Muscle layer of colon (tissue), 2 donors: ENCODE results near the gene CRTC3.

Source experiments
- H3K27ac ChIP-seq: one replicate; pipeline ENCODE4 v1.7.0; 2013; ENCODE audit warnings: low read depth, mild to moderate bottlenecking, low read length, moderate library complexity
- H3K27me3 ChIP-seq, 2 donors: one replicate each; pipeline ENCODE4 v1.7.0; 2013; ENCODE audit warnings: low read length in 2 of 2, mild to moderate bottlenecking in 2 of 2; ENCODE audit not compliant: insufficient read depth in 2 of 2, control insufficient read depth in 1 of 2
- H3K36me3 ChIP-seq: one replicate; pipeline ENCODE4 v1.7.0; 2013; ENCODE audit warnings: mild to moderate bottlenecking, low read length; ENCODE audit not compliant: insufficient read depth
- H3K4me1 ChIP-seq: one replicate; pipeline ENCODE4 v1.7.0; 2013; ENCODE audit warnings: mild to moderate bottlenecking, low read length; ENCODE audit not compliant: insufficient read depth
- H3K4me3 ChIP-seq, 2 donors: one replicate each; pipeline ENCODE4 v1.7.0; 2013; ENCODE audit warnings: low read length in 2 of 2, low read depth in 1 of 2, mild to moderate bottlenecking in 1 of 2, moderate library complexity in 1 of 2
- H3K9ac ChIP-seq: one replicate; pipeline ENCODE4 v1.7.0; 2013; ENCODE audit warnings: low read length
- H3K9me3 ChIP-seq: one replicate; pipeline ENCODE4 v1.7.0; 2013; ENCODE audit warnings: mild to moderate bottlenecking, low read length
- donor health status: abdominal sarcoma.
- donor health status: Adenocarcinoma of cecum.

The CRTC3 gene

GRCh38 chr15:90610190-90610589 lies 80.5 kb downstream of the CRTC3 start:
- H3K27me3 ChIP-seq: no peaks in the 10 kb centered on the region
- no peak overlapping the region for H3K9ac ChIP-seq
- H3K27ac ChIP-seq: peak overlapping the region; percentile 79
- no peaks in the 10 kb centered on the region for H3K9me3 ChIP-seq
- H3K36me3 ChIP-seq: peaks cover 27% of the 10 kb centered on the region
- peaks cover 32% of the 10 kb centered on the region for H3K4me1 ChIP-seq
- no peak overlapping the region for H3K4me3 ChIP-seq

DNA sequence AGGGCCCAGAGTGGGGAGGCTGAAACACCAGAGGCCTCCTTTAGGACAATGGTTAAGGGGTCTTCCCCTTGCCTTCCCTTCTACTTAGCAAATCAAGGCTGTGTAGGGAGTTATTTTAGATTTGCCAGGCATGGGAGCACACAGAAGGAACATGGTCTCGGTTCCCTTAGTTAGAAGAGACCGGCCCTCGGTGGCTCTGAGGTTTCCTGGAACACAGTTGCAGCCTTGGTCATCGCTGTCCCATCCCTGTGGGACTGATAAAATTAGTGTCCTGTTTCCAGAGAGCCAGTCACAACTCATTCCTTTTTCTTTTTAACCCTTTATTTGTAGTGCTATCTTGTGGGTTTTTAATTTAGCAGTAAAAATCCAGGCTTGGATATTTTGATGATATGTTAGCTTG lies 81.4 kb downstream of the CRTC3 start:
- Histone ChIP-seq H3K36me3 (peaks cover 33% of the 10 kb centered on the region), H3K9ac (no peak overlapping the region), H3K4me3 (no peak overlapping the region), H3K9me3 (no peaks in the 10 kb centered on the region), H3K4me1 (peaks cover 32% of the 10 kb centered on the region), H3K27ac (peak overlapping the region; percentile 79), H3K27me3 (no peaks in the 10 kb centered on the region)

DNA sequence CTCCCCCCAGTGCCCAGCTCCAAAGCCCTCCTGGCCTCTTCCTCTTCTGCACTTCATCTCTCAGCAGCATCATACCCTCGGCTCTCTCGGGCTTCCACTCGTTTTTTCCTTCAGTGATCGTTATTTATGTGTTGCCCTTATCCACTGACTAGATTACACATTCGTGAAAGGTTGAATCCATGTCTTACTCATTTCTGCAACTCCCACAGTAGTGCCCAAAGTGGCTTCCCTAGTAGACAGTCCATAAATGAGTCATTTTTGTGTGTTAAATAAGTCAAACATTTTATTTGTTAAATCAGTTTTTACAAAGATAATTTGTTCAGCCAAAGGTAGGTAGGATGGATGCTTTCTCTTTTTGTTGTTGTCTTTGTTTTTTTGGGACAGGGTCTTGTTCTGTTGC lies 87.4 kb downstream of the CRTC3 start:
- Histone ChIP-seq H3K4me1 (peaks cover 6% of the 10 kb centered on the region), H3K27me3 (no peaks in the 10 kb centered on the region), H3K27ac (no peak overlapping the region), H3K9ac (no peak overlapping the region), H3K9me3 (no peaks in the 10 kb centered on the region), H3K4me3 (no peak overlapping the region), H3K36me3 (peaks cover 45% of the 10 kb centered on the region)

DNA sequence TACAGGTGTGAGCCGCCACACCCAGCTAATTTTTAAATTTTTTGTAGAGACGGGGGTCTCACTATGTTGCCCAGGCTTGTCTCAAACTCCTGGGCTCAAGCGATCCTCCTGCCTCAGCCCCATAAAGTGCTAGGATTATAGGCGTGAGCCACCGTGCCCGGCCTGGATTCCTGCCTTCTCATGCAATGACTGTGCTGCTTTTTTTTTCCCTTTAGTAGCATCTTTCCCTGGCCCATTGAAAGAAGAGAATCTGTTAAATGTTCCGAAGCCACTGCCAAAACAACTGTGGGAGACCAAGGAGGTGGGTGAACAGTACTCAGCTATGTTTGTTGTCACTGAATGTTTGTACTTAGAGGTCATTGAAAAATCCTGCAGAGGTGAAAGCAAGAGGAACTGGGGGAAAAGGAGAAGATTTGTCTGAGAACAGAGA lies 88.0 kb downstream of the CRTC3 start:
- Histone ChIP-seq H3K27ac (no peak overlapping the region), H3K36me3 (peaks cover 42% of the 10 kb centered on the region)

DNA sequence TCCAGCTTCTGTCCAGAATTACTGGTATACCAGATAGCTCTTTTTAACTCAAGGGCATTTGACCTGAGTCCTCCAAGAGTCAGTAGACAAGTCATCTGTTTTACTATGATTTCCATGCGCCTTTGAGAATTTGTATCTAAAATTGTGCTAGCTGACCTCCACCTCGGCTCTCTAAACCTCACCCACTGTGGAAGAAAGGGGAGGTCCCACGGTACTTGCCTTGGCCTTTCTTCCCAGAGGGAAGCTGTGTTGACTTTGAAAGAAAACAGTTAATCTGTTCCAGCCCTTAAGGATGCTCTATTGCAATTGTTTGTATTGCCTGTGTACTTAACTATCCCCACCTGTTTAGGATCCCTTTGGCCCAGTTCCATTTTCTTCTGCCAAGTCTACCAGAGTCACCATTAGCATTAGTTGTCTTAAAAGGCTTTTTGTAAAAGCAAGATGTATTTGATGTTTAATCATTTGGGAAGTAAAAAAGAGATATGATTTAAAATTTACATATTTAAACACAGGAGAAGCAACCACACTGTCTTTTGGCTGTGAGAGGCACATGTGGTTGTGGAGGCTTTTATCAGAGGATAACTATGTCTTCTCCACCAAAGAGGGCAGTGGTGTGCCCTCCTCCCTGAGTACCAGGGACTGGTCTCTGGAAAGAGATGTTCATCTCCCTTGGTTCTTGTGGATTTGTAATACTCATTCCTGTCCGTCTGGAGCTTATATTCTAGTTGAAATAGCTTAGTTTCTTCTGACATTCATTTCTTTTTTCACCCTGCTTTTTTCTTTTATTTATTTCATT lies 88.8 kb downstream of the CRTC3 start:
- Histone ChIP-seq H3K9me3 (no peaks in the 10 kb centered on the region), H3K36me3 (peaks cover 47% of the 10 kb centered on the region), H3K4me3 (no peak overlapping the region), H3K27ac (no peak overlapping the region), H3K27me3 (no peaks in the 10 kb centered on the region), H3K4me1 (peaks cover 6% of the 10 kb centered on the region), H3K9ac (no peak overlapping the region)

More for the DNA sequence above, 88.0 kb downstream of the CRTC3 start:
- no peaks in the 10 kb centered on the region for H3K9me3 ChIP-seq
- H3K4me3 ChIP-seq: no peak overlapping the region
- peaks cover 6% of the 10 kb centered on the region for H3K4me1 ChIP-seq
- H3K9ac ChIP-seq: no peak overlapping the region
- H3K27me3 ChIP-seq: no peaks in the 10 kb centered on the region

DNA sequence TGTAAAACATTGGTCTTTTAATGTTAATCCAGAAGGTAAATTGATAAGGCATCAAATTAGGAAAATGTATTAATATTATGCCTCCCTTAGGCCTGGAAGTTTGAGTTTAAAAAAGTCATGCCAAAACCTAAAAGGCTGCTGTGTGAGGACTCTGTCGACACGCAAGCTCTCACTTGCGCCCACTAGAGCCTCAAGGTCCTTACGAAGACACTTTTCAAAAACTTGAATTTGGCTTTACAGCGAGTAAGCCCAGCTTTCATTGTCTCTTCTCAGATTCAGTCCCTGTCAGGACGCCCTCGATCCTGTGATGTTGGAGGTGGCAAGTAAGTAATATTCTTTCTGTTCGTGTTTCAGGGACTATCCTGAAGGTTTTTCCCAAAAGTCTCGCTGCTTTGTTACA lies 89.7 kb downstream of the CRTC3 start:
- Histone ChIP-seq H3K4me1 (peaks cover 6% of the 10 kb centered on the region), H3K4me3 (no peak overlapping the region), H3K9me3 (no peaks in the 10 kb centered on the region), H3K27me3 (no peaks in the 10 kb centered on the region), H3K36me3 (peaks cover 56% of the 10 kb centered on the region), H3K9ac (no peak overlapping the region), H3K27ac (no peak overlapping the region)

- no peak overlapping the region for H3K27ac ChIP-seq
- peaks cover 6% of the 10 kb centered on the region for H3K4me1 ChIP-seq
- no peak overlapping the region for H3K9ac ChIP-seq
- H3K4me3 ChIP-seq: no peak overlapping the region
- H3K27me3 ChIP-seq: no peaks in the 10 kb centered on the region
- peaks cover 61% of the 10 kb centered on the region for H3K36me3 ChIP-seq
- no peaks in the 10 kb centered on the region for H3K9me3 ChIP-seq
Observed at GRCh38 chr15:90619939-90620338, 90.2 kb downstream of the CRTC3 start.

GRCh38 chr15:90620379-90621067 lies 90.8 kb downstream of the CRTC3 start:
- no peaks in the 10 kb centered on the region for H3K9me3 ChIP-seq
- no peaks in the 10 kb centered on the region for H3K27me3 ChIP-seq
- H3K9ac ChIP-seq: no peak overlapping the region
- peaks cover 6% of the 10 kb centered on the region for H3K4me1 ChIP-seq
- no peak overlapping the region for H3K27ac ChIP-seq
- H3K4me3 ChIP-seq: no peak overlapping the region
- peaks cover 61% of the 10 kb centered on the region for H3K36me3 ChIP-seq

DNA sequence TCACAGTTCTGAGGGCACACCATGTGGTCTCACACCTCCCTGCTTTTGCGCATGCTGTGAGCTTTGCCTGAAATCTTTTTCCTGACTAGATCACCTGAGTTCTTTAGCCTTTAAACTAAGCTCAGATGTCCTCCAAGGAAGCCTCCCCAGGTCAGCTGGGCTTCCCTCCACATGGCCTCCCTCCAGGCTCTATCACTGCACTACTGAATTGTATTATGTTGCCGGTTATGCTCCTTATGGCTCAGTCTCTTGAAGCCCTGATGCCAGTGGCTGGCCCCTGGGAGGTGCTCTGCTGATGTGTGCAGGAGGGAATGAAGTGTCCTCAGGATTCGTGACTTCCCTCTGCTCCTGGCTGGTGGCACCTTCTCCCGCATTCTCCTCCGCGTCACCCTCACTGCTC lies 94.1 kb downstream of the CRTC3 start:
- H3K9ac ChIP-seq: no peak overlapping the region
- H3K36me3 ChIP-seq: peaks cover 64% of the 10 kb centered on the region
- H3K9me3 ChIP-seq: no peaks in the 10 kb centered on the region
- no peaks in the 10 kb centered on the region for H3K4me1 ChIP-seq
- no peak overlapping the region for H3K4me3 ChIP-seq
- H3K27me3 ChIP-seq: no peaks in the 10 kb centered on the region
- H3K27ac ChIP-seq: no peak overlapping the region

GRCh38 chr15:90624278-90624981 lies 94.7 kb downstream of the CRTC3 start:
- Histone ChIP-seq H3K36me3 (peaks cover 68% of the 10 kb centered on the region), H3K4me3 (no peak overlapping the region), H3K27ac (no peak overlapping the region), H3K27me3 (no peaks in the 10 kb centered on the region), H3K9me3 (no peaks in the 10 kb centered on the region), H3K9ac (no peak overlapping the region), H3K4me1 (no peaks in the 10 kb centered on the region)

DNA sequence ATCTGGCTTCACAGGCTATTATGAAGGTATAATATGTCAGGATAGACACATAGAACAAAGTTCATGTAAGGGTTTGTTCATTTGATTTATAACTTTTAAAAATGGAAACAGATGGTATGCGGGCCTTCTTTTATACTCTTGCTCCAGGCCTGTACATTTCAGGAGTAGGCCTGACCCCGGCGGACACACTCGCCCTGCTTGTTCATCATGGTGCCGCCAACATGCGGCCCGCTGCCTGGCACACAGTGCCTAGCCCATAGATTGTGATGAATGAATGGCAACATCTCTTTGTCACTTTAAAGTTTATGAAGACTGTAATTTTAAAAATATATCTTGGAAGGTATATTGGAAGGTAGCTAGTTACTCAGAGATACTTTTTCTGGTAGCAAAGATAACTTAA lies 95.3 kb downstream of the CRTC3 start:
- Histone ChIP-seq H3K27ac (no peak overlapping the region), H3K9me3 (no peaks in the 10 kb centered on the region), H3K9ac (no peak overlapping the region), H3K27me3 (no peaks in the 10 kb centered on the region), H3K36me3 (peaks cover 67% of the 10 kb centered on the region), H3K4me1 (no peaks in the 10 kb centered on the region), H3K4me3 (no peak overlapping the region)
